K562 (cell line): Measurements from ENCODE around the gene VDAC1. TPM values are rescaled to one million over a fixed set of nuclear protein-coding genes. Genes with fewer than 3 reads are reported as not detected.

Experiments
- CTCFL ChIP-seq: IDR thresholded peaks from 2 replicates; pipeline ENCODE4 v1.6.1; 2011; ENCODE audit warnings: borderline replicate concordance, low read depth, mild to moderate bottlenecking, moderate library complexity, low read length; ENCODE audit not compliant: insufficient read depth, poor library complexity, severe bottlenecking
- UBTF ChIP-seq, 2 experiments: IDR thresholded peaks; 2 replicates each; pipeline ENCODE4 v1.6.1; 2012; ENCODE audit warnings: improper control_type of control experiment in 2 of 2, low read depth in 2 of 2, low read length in 2 of 2, borderline replicate concordance in 1 of 2
- ZFP91 ChIP-seq: sonication (generic); formaldehyde crosslinking; IDR thresholded peaks from 2 replicates; pipeline ENCODE4 v1.8.0; 2022; ENCODE audit warnings: mild to moderate bottlenecking, missing genetic modification reagents
- ZNF696 ChIP-seq: fragments of 250-450 bp; sonication (Bioruptor Pico); conservative IDR thresholded peaks from 2 replicates; pipeline ENCODE4 v1.4.0; 2020; ENCODE audit warnings: mild to moderate bottlenecking, moderate library complexity
- polyA plus RNA-seq, 8 experiments: library from polyadenylated mRNA; depleted of rRNA in 4 of 8; stranded (reverse) in 5 of 8; unstranded in 3 of 8; fragments of >200 nt; fragmentation: Nextera tagmentation in 2 of 8; fragmentation: Illumina TruSeq in 1 of 8; extraction: Ambion mirVana in 2 of 8; extraction: Trizol in 1 of 8; gene quantifications; 2 replicates each; pipeline versions ENCODE4 v1.2.1 to v1.2.3, GENCODE V29; 2011 to 2014; ENCODE audit warnings: inconsistent platforms in 1 of 8, missing spikeins in 1 of 8
- total RNA-seq, 7 experiments: library from RNA; depleted of rRNA in 6 of 7; stranded (reverse); fragments of >200 nt in 6 of 7; fragmentation: Illumina TruSeq in 2 of 7; extraction: Trizol in 2 of 7; gene quantifications; 2 replicates each; pipeline versions ENCODE4 v1.2.1 to v1.2.3, GENCODE V29; 2011 to 2021; ENCODE audit warnings: low replicate concordance in 1 of 7

The VDAC1 gene
- total and polyA plus RNA-seq, 9 of the 15 experiments (the other 6 are each of a cell fraction or from before 2014, with no cell fraction given) = 168 to 366 (median 293) TPM

GRCh38 chr5:133996683-133997252, 8.0 kb downstream of the VDAC1 start (continued):
- TF ChIP-seq CTCFL (peak; percentile 71), ZFP91 (CRISPR knock-in tag) (0 out of 2 replicates have a peak, but pooled peaks have one; percentile 18), UBTF (IDR thresholded peaks at IDR 0.05; ENCODE audit: borderline replicate concordance in 1 of 2, low read depth in 2 of 2, low read length in 2 of 2) (no peak), ZNF696 (CRISPR knock-in tag) (no peak)
